Measurements from ENCODE around the gene THSD7A.

DNA sequence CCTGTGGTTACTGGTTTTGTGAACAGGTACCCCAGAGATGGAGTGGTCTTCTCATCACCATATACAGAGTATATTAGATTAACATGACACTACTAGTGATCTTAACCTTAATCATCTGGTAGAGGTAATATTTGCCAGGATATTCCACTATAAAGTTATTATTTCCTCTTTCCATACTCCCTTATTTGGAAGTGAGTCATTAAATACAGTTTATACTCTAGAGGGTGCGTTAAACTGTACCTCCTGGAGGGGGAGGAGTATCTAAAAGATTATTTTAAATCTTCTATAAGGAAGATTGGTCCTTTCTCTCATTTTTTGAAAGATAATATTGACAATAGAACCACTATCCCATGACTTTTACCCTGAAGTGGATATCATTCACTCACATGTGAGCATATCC is 85.4 kb downstream of the THSD7A start:
- TF ChIP-seq, protein P1, sequence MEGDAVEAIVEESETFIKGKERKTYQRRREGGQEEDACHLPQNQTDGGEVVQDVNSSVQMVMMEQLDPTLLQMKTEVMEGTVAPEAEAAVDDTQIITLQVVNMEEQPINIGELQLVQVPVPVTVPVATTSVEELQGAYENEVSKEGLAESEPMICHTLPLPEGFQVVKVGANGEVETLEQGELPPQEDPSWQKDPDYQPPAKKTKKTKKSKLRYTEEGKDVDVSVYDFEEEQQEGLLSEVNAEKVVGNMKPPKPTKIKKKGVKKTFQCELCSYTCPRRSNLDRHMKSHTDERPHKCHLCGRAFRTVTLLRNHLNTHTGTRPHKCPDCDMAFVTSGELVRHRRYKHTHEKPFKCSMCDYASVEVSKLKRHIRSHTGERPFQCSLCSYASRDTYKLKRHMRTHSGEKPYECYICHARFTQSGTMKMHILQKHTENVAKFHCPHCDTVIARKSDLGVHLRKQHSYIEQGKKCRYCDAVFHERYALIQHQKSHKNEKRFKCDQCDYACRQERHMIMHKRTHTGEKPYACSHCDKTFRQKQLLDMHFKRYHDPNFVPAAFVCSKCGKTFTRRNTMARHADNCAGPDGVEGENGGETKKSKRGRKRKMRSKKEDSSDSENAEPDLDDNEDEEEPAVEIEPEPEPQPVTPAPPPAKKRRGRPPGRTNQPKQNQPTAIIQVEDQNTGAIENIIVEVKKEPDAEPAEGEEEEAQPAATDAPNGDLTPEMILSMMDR (IDR thresholded peaks at IDR 0.05): no peak
- TF ChIP-seq POLR2AphosphoS5 (IDR thresholded peaks at IDR 0.05) (no peak), POLR2A (IDR thresholded peaks at IDR 0.05) (no peak)

All from breast epithelium (tissue), 3 donors.